Liver (tissue), 3 donors: ENCODE data around the gene KANK2.

Experiments
- ATF3 ChIP-seq: IDR thresholded peaks from 2 replicates; pipeline ENCODE4 v1.6.1; 2016; ENCODE audit warnings: antibody characterized with exemption
- EGR1 ChIP-seq, 2 donors: IDR thresholded peaks; 2 replicates each; pipeline ENCODE4 v1.6.1; 2016 to 2018; ENCODE audit warnings: antibody characterized with exemption in 2 of 2, low read depth in 2 of 2
- FOXA1 ChIP-seq: IDR thresholded peaks from 2 replicates; pipeline ENCODE4 v1.6.1; 2016; ENCODE audit warnings: antibody characterized with exemption
- GABPA ChIP-seq, 2 donors: IDR thresholded peaks in 1 of 2; conservative IDR thresholded peaks in 1 of 2; 2 replicates each; pipeline ENCODE4 v1.6.1; 2016; ENCODE audit warnings: antibody characterized with exemption in 2 of 2, mild to moderate bottlenecking in 1 of 2, moderate library complexity in 1 of 2
- HNF4A ChIP-seq, 2 donors: conservative IDR thresholded peaks; 2 replicates each; pipeline ENCODE4 v1.6.1; 2016; ENCODE audit warnings: antibody characterized with exemption in 2 of 2, mild to moderate bottlenecking in 2 of 2
- MAX ChIP-seq: IDR thresholded peaks from 2 replicates; pipeline ENCODE4 v1.6.1; 2016; ENCODE audit warnings: antibody characterized with exemption
- RAD21 ChIP-seq, 2 donors: IDR thresholded peaks; 2 replicates each; pipeline ENCODE4 v1.6.1; 2016; ENCODE audit warnings: antibody characterized with exemption in 2 of 2, mild to moderate bottlenecking in 2 of 2
- RXRA ChIP-seq, 2 donors: IDR thresholded peaks; 2 replicates each; pipeline ENCODE4 v1.6.1; 2017 to 2018; ENCODE audit warnings: antibody characterized with exemption in 2 of 2, mild to moderate bottlenecking in 1 of 2
- SP1 ChIP-seq: IDR thresholded peaks from 2 replicates; pipeline ENCODE4 v1.6.1; 2018; ENCODE audit warnings: antibody characterized with exemption, mild to moderate bottlenecking
- TAF1 ChIP-seq: conservative IDR thresholded peaks from 2 replicates; pipeline ENCODE4 v1.6.1; 2016; ENCODE audit warnings: antibody characterized with exemption, mild to moderate bottlenecking
- YY1 ChIP-seq: IDR thresholded peaks from 2 replicates; pipeline ENCODE4 v1.6.1; 2016; ENCODE audit warnings: antibody characterized with exemption, mild to moderate bottlenecking
- ZBTB33 ChIP-seq: IDR thresholded peaks from 2 replicates; pipeline ENCODE4 v1.6.1; 2016; ENCODE audit warnings: antibody characterized with exemption
- TF ChIP-seq, protein P1 (sequence below): fragments of 150-350 bp; IDR thresholded peaks from 2 replicates; pipeline ENCODE4 v1.5.1; 2017; ENCODE audit warnings: improper control_type of control experiment, low read depth, low read length; ENCODE audit not compliant: missing input control
- TF ChIP-seq, protein P2 (sequence below): IDR thresholded peaks from 2 replicates; pipeline ENCODE4 v1.6.1; 2016; ENCODE audit warnings: antibody characterized with exemption, mild to moderate bottlenecking
- donor health status: healthy.
- donor health status: healthy.

DNA sequence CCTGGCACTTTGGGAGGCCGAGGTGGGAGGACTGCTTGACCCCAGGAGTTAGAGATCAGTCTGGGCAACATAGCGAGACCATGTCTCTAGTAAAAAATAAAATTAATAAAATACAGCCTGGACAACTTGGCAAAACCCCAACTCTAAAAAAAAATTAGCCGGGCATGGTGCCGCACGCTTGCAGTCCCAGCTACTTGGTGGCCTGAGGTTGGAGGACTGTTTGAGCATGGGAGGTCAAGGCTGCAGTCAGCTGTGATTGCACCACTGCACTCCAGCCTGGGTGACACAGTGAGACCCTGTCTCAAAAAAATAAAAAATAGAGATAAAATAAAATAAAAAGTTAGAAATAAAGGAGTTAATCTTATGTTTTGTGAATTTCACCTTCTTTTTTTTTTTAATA, 26.2 kb downstream of the KANK2 start:
- TF ChIP-seq, protein P1, sequence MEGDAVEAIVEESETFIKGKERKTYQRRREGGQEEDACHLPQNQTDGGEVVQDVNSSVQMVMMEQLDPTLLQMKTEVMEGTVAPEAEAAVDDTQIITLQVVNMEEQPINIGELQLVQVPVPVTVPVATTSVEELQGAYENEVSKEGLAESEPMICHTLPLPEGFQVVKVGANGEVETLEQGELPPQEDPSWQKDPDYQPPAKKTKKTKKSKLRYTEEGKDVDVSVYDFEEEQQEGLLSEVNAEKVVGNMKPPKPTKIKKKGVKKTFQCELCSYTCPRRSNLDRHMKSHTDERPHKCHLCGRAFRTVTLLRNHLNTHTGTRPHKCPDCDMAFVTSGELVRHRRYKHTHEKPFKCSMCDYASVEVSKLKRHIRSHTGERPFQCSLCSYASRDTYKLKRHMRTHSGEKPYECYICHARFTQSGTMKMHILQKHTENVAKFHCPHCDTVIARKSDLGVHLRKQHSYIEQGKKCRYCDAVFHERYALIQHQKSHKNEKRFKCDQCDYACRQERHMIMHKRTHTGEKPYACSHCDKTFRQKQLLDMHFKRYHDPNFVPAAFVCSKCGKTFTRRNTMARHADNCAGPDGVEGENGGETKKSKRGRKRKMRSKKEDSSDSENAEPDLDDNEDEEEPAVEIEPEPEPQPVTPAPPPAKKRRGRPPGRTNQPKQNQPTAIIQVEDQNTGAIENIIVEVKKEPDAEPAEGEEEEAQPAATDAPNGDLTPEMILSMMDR, result no peak
- TF ChIP-seq GABPA (IDR thresholded peaks at IDR 0.05 in 1 of 2, conservative IDR thresholded peaks at IDR 0.05 in 1 of 2) (no peak), RAD21 (IDR thresholded peaks at IDR 0.05) (no peak), RXRA (IDR thresholded peaks at IDR 0.05) (peak; percentile 81), MAX (no peak), EGR1 (IDR thresholded peaks at IDR 0.05; ENCODE audit: low read depth in 2 of 2) (no peak), YY1 (peak; percentile 66), ATF3 (no peak), TAF1 (no peak), FOXA1 (no peak), ZBTB33 (no peak), SP1 (peak; percentile 43), HNF4A (conservative IDR thresholded peaks at IDR 0.05) (peak; percentile 66 to 68)
- TF ChIP-seq, protein P2, sequence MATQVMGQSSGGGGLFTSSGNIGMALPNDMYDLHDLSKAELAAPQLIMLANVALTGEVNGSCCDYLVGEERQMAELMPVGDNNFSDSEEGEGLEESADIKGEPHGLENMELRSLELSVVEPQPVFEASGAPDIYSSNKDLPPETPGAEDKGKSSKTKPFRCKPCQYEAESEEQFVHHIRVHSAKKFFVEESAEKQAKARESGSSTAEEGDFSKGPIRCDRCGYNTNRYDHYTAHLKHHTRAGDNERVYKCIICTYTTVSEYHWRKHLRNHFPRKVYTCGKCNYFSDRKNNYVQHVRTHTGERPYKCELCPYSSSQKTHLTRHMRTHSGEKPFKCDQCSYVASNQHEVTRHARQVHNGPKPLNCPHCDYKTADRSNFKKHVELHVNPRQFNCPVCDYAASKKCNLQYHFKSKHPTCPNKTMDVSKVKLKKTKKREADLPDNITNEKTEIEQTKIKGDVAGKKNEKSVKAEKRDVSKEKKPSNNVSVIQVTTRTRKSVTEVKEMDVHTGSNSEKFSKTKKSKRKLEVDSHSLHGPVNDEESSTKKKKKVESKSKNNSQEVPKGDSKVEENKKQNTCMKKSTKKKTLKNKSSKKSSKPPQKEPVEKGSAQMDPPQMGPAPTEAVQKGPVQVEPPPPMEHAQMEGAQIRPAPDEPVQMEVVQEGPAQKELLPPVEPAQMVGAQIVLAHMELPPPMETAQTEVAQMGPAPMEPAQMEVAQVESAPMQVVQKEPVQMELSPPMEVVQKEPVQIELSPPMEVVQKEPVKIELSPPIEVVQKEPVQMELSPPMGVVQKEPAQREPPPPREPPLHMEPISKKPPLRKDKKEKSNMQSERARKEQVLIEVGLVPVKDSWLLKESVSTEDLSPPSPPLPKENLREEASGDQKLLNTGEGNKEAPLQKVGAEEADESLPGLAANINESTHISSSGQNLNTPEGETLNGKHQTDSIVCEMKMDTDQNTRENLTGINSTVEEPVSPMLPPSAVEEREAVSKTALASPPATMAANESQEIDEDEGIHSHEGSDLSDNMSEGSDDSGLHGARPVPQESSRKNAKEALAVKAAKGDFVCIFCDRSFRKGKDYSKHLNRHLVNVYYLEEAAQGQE, result no peak
